Body of pancreas (tissue), 4 donors: Measurements from ENCODE around the gene SPNS1. TPM values are rescaled to one million over a fixed set of nuclear protein-coding genes. Genes with fewer than 3 reads are reported as not detected.
"Not testable (repeated sequence)": the region's sequence is repeated elsewhere in the genome, so short reads cannot be mapped to it uniquely, and the experiment has no call there.

Source experiments
- ATAC-seq: fragments of 150-250 bp; one replicate; pipeline ENCODE4 v1.9.1; 2016
- DNase-seq, 4 donors: peaks; one replicate each; pipeline ENCODE4 v3.0.0-alpha.2; 2019
- H3K27ac ChIP-seq, 4 donors: fragments of 200-600 bp; sonication (generic); 1 replicate in 3 of 4; 2 replicates in 1 of 4; pipeline versions ENCODE4 v1.5.1 to v1.6.1; 2016 to 2019; ENCODE audit warnings: mild to moderate bottlenecking in 1 of 4, mixed read lengths in 1 of 4, moderate library complexity in 1 of 4
- H3K27me3 ChIP-seq, 2 donors: fragments of 200-600 bp; sonication (generic); one replicate each; pipeline ENCODE4 v1.6.0; 2016; ENCODE audit warnings: mild to moderate bottlenecking in 1 of 2
- H3K36me3 ChIP-seq, 2 donors: fragments of 200-600 bp; sonication (generic); replicated peaks in 1 of 2; 2 replicates each; pipeline ENCODE4 v1.5.1; 2016; ENCODE audit warnings: low read depth in 2 of 2; ENCODE audit not compliant: insufficient read depth in 1 of 2
- H3K4me1 ChIP-seq: fragments of 200-600 bp; sonication (generic); one replicate; pipeline ENCODE4 v1.6.0; 2016
- H3K4me3 ChIP-seq, 2 donors: fragments of 200-600 bp; sonication (generic); 1 replicate in 1 of 2; 2 replicates in 1 of 2; pipeline ENCODE4 v1.5.1; 2016 to 2019
- H3K9me3 ChIP-seq, 3 donors: fragments of 200-600 bp; sonication (generic); 1 replicate in 2 of 3; 2 replicates in 1 of 3; pipeline ENCODE4 v1.5.1; 2016
- POLR2A ChIP-seq, 3 donors: fragments of 450-650 bp; IDR thresholded peaks; one replicate each; pipeline ENCODE4 v1.6.1; 2016; ENCODE audit warnings: antibody characterized with exemption in 3 of 3, mild to moderate bottlenecking in 2 of 3
- WGBS, 2 donors: methylation state at CpG; one replicate each; pipeline ENCODE4 v1.1.5; 2017; 5-methylcytosine and 5-hydroxymethylcytosine counted together
- intact Hi-C: fragments of 100-400 bp; cut with DNase I; formaldehyde crosslinking; loops from one replicate; pipeline ENCODE4 v1.15.1; 2023
- total RNA-seq, 2 donors: library from RNA; depleted of rRNA; stranded (reverse); fragments of >200 nt; gene quantifications; one replicate each; pipeline ENCODE4 v1.1.0, GENCODE V29; 2016
- TF ChIP-seq, protein P1 (sequence below), 7 experiments: fragments of 450-650 bp in 4 of 7; fragments of 200-600 bp in 3 of 7; sonication (generic) in 3 of 7; IDR thresholded peaks; one replicate each; pipeline ENCODE4 v1.5.1; 2016 to 2019; ENCODE audit warnings: antibody characterized with exemption in 7 of 7

SPNS1 gene
- total RNA-seq, 2 donors from 2014 or later = 11.2 to 23.1 TPM

DNA sequence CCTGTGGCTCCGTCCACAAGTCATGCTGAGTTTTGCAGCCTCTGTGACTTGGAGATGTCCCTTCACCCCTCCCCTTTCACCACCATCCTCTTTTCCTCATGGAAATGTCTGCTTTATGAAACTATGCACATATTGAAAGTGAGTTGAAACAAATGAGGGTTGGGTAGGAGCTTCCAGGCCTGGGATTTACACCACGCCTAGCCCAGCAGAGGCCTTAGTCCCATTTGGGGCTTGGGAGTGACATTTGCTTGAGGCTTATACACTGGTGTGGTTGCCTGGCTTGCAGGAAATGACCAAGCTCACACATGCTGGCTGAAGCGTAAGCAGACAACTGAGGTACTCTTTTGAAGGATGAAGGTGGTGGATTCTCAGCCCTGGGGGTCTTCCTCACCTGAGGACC lies 10.5 kb upstream of the SPNS1 start:
- intact Hi-C loops = no loop called here
- 94 to 95% methylated on average over 3 of the region's 3 CpGs for WGBS, 2 donors
- no peak overlapping the region for H3K27ac ChIP-seq
- H3K9me3 ChIP-seq = no peaks in the 10 kb centered on the region
- H3K27me3 ChIP-seq = no peaks in the 10 kb centered on the region
- peaks cover 0 to 6% of the 10 kb centered on the region in 2 donors for H3K36me3 ChIP-seq
- DNase-seq = no peak
- TF ChIP-seq, protein P1, sequence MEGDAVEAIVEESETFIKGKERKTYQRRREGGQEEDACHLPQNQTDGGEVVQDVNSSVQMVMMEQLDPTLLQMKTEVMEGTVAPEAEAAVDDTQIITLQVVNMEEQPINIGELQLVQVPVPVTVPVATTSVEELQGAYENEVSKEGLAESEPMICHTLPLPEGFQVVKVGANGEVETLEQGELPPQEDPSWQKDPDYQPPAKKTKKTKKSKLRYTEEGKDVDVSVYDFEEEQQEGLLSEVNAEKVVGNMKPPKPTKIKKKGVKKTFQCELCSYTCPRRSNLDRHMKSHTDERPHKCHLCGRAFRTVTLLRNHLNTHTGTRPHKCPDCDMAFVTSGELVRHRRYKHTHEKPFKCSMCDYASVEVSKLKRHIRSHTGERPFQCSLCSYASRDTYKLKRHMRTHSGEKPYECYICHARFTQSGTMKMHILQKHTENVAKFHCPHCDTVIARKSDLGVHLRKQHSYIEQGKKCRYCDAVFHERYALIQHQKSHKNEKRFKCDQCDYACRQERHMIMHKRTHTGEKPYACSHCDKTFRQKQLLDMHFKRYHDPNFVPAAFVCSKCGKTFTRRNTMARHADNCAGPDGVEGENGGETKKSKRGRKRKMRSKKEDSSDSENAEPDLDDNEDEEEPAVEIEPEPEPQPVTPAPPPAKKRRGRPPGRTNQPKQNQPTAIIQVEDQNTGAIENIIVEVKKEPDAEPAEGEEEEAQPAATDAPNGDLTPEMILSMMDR (IDR thresholded peaks at IDR 0.05) = no peak
- no peaks in the 10 kb centered on the region for H3K4me1 ChIP-seq
- H3K4me3 ChIP-seq = no peak overlapping the region
- no peak for ATAC-seq

DNA sequence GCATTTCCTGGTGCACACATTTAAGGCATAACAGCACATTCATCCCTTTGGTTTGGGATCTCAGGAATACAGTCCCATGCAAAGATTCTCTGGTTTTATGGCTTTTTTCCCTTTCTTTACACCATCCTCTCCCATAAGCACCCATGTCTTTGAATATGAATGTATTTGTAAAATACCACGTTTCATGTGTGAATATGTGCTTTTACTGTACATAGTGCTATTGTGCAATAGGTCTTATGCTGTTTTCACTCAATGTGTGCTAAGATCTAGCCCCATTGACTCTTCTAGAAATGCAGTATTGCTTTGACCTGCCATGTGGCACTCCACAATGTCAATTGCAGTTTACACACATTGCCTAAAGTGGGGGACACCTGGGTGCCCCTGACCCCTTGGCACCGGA lies 10.1 kb upstream of the SPNS1 start:
- TF ChIP-seq, protein P1 (IDR thresholded peaks at IDR 0.05) = no peak
- no peak for TF ChIP-seq POLR2A (IDR thresholded peaks at IDR 0.05)
- no peaks in the 10 kb centered on the region for H3K4me1 ChIP-seq
- no peaks in the 10 kb centered on the region for H3K27me3 ChIP-seq
- DNase-seq (no peak), ATAC-seq (no peak)
- no peak overlapping the region for H3K4me3 ChIP-seq
- intact Hi-C loops = no loop called here
- no peaks in the 10 kb centered on the region for H3K9me3 ChIP-seq
- no peak overlapping the region for H3K27ac ChIP-seq
- peaks cover 0 to 6% of the 10 kb centered on the region in 2 donors for H3K36me3 ChIP-seq
- WGBS, 2 donors = 84 to 94% methylated on average over 2 of the region's 2 CpGs

DNA sequence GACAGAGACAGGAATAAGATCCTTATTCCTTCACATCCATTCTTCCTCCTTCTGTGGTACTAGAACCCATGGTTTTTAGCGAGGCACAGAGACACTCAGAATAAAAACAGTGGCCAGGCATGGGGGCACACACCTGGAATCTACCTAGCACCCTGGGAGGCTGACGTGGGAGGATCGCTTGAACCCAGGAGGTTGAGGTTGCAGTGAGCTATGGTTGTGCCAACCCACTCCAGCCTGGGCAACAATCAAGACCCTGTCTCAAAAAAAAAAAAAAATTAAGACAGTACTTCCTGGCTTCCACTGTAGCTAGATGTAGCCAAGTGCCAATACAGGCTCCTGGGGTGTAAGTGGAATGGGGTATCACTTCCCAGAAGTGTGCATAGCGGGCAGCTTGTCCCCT lies 7.4 kb upstream of the SPNS1 start:
- H3K27me3 ChIP-seq = no peaks in the 10 kb centered on the region
- no peak overlapping the region for H3K27ac ChIP-seq
- intact Hi-C loops = no loop called here
- H3K4me3 ChIP-seq = no peak overlapping the region
- H3K36me3 ChIP-seq = peaks cover 0 to 5% of the 10 kb centered on the region in 2 donors
- ATAC-seq = no peak
- no peaks in the 10 kb centered on the region for H3K4me1 ChIP-seq
- H3K9me3 ChIP-seq = no peaks in the 10 kb centered on the region
- no peak for DNase-seq
- TF ChIP-seq, protein P1 (IDR thresholded peaks at IDR 0.05) = no peak
- TF ChIP-seq POLR2A (IDR thresholded peaks at IDR 0.05) = no peak
- WGBS, 2 donors = 90 to 92% methylated on average over 4 of the region's 4 CpGs

DNA sequence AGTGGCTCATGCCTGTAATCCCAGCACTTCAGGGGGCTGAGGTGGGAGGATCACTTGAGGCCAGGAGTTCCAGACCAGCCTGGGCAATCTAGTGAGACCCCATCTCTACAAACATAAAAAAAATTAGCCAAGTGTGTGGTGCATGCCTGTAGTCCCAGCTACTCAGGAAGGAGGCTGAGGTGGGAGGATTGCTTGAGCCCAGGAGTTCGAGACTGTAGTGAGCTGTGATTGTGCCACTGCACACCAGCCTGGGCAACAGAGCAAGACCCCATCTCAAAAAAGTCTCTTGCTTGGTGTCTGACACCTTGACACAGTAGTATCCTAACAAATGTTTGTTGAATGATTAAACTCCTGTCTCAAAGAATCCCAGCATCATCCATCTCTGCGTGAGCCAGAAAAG lies 4.9 kb upstream of the SPNS1 start:
- H3K4me3 ChIP-seq, H3K27ac ChIP-seq, intact Hi-C loops, ATAC-seq, H3K4me1 ChIP-seq, H3K36me3 ChIP-seq, H3K27me3 ChIP-seq, H3K9me3 ChIP-seq, DNase-seq: not testable (repeated sequence)
- WGBS, 2 donors = 71 to 72% methylated on average over 2 of the region's 2 CpGs

DNA sequence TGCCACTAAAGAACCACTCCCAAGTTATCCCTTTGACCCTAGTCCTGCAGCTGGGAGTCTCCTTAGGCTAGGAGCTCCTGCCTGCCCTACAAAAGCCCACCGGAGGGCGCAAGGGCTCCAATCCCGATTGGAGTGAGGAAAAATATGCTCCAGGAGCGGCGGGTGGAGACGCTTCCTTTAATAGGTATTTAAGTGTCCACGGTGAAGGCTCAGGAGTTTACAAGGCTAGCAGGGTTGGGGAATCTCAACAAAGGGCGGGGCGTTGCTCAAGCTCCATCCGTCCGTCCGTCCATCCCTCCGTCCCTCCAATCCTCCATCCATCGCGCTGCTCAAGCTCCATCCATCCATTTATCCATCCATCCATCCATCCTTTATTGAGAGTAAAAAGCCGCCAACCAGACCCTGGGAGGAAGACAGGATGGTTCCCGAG lies 556 bp upstream of the SPNS1 start:
- Histone ChIP-seq H3K4me3 (peak overlapping the region; percentile 88), H3K4me1 (peaks cover 18% of the 10 kb centered on the region), H3K9me3 (no peaks in the 10 kb centered on the region), H3K27ac (peak overlapping the region in 3 of 4 donors; percentile 28 to 74 (median 71)), H3K27me3 (no peaks in the 10 kb centered on the region), H3K36me3 (peaks cover 0 to 2% of the 10 kb centered on the region in 2 donors)
- 0 to 1% methylated on average over 17 of the region's 17 CpGs for WGBS, 2 donors
- intact Hi-C loops = no loop called here
- peak; percentile 36 for ATAC-seq
- peak; percentile 42 to 61 (median 44) for DNase-seq
- TF ChIP-seq, protein P1 (IDR thresholded peaks at IDR 0.05) = peak in 6 of 7 experiments; percentile 30 to 44 (median 32)
- no peak for TF ChIP-seq POLR2A (IDR thresholded peaks at IDR 0.05)
